Brain microvascular endothelial cell (primary cell): ENCODE measurements around the gene CHST6.

Experiments
- DNase-seq: peaks from one replicate; pipeline ENCODE4 v3.0.0-alpha.2; 2020
- H3K27ac ChIP-seq: fragments of 250-450 bp; sonication (Bioruptor Pico); 2 replicates; pipeline ENCODE4 v1.5.1; 2020; ENCODE audit warnings: mild to moderate bottlenecking, moderate library complexity
- H3K27me3 ChIP-seq: fragments of 250-450 bp; sonication (Bioruptor Pico); replicated peaks from 2 replicates; pipeline ENCODE4 v1.5.1; 2020; ENCODE audit warnings: mild to moderate bottlenecking
- H3K36me3 ChIP-seq: fragments of 250-450 bp; sonication (Bioruptor Pico); replicated peaks from 2 replicates; pipeline ENCODE4 v1.5.1; 2020; ENCODE audit warnings: mild to moderate bottlenecking
- H3K4me3 ChIP-seq: 2 replicates; pipeline ENCODE4 v1.5.1; 2011; ENCODE audit warnings: low read depth, mild to moderate bottlenecking, control low read depth, low read length, moderate library complexity
- in situ Hi-C: cut with HindIII; loops from 2 replicates; pipeline ENCODE4 v1.10.0; 2017; ENCODE audit warnings: low sequenced_read_pairs, low pct_ligation_motif_present
- TF ChIP-seq, protein P1 (sequence below): IDR thresholded peaks from 2 replicates; pipeline ENCODE4 v1.5.1; 2011; ENCODE audit warnings: low read depth, mild to moderate bottlenecking, moderate library complexity, low read length, control low read depth, inconsistent platforms; ENCODE audit errors: missing control alignments

The CHST6 gene

DNA sequence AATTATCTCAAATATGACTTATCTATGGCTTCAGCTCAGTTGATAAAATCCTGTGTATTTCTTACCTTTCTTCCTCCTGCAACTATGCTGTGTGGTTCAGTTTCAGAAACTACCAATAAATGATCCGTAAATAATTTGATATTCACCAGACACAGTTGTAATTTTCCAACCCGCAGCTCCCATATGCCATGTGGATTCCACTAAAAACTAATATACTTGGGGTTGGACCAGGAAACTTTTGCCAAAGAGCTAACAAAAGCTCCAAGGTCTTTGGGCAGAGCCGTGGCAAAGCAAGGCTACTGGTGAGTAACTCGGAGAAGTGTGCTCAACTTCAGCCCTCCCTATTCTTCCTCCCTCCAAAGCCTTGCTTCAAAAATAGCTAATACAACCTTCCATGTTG, 2.3 kb upstream of the CHST6 start:
- in situ Hi-C loops: no loop called here
- Histone ChIP-seq H3K4me3 (no peak overlapping the region), H3K36me3 (no peaks in the 10 kb centered on the region), H3K27me3 (no peaks in the 10 kb centered on the region), H3K27ac (no peak overlapping the region)
- no peak for DNase-seq
- TF ChIP-seq, protein P1, sequence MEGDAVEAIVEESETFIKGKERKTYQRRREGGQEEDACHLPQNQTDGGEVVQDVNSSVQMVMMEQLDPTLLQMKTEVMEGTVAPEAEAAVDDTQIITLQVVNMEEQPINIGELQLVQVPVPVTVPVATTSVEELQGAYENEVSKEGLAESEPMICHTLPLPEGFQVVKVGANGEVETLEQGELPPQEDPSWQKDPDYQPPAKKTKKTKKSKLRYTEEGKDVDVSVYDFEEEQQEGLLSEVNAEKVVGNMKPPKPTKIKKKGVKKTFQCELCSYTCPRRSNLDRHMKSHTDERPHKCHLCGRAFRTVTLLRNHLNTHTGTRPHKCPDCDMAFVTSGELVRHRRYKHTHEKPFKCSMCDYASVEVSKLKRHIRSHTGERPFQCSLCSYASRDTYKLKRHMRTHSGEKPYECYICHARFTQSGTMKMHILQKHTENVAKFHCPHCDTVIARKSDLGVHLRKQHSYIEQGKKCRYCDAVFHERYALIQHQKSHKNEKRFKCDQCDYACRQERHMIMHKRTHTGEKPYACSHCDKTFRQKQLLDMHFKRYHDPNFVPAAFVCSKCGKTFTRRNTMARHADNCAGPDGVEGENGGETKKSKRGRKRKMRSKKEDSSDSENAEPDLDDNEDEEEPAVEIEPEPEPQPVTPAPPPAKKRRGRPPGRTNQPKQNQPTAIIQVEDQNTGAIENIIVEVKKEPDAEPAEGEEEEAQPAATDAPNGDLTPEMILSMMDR: no peak

DNA sequence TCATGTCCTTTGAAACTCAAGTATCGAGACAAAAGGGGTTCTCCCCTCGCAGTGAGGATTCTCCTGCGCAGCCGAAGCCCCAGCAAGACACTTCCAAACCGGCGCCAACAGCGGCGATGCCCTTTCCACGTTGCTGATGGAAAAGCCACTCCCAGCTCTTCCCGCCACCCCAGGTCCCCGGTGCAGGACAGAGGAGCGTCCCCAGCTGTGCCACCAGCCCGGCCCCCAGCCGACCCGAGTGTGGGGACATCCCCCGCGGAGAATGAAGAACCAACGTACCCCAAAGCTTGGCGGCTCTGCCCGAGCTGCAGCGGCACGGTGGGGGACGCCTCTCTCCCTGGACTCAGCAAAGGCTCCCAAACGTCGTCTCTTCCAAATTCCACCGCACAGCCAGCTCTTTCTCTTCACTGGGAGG, 573 bp downstream of the CHST6 start:
- TF ChIP-seq, protein P1: no peak
- in situ Hi-C loops: no loop called here
- DNase-seq: no peak
- no peak overlapping the region for H3K27ac ChIP-seq
- no peaks in the 10 kb centered on the region for H3K27me3 ChIP-seq
- no peaks in the 10 kb centered on the region for H3K36me3 ChIP-seq
- H3K4me3 ChIP-seq: peak overlapping the region; percentile 60

DNA sequence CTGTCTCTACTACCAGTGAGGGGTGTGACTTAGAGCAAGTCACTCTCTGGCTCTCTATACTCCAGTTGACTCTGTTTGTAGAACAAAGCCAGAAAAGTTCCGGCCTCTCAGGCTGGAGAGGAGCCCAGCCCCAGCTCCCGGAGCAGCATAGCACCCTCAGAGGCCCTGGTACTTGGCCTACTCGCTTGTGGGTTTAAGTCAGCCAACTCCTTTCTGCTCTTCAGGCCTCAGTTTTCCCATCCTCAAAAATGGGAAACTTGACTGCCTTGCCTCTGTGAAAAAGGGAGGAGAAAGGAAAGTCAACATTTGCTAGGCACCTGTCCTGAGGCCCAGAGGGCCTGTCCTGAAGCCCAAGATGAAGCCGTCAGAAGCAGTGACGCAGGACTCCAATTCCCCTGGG, 1.1 kb downstream of the CHST6 start:
- H3K36me3 ChIP-seq: no peaks in the 10 kb centered on the region
- peak overlapping the region; percentile 60 for H3K4me3 ChIP-seq
- in situ Hi-C loops: no loop called here
- no peaks in the 10 kb centered on the region for H3K27me3 ChIP-seq
- TF ChIP-seq, protein P1: no peak
- H3K27ac ChIP-seq: no peak overlapping the region
- no peak for DNase-seq

DNA sequence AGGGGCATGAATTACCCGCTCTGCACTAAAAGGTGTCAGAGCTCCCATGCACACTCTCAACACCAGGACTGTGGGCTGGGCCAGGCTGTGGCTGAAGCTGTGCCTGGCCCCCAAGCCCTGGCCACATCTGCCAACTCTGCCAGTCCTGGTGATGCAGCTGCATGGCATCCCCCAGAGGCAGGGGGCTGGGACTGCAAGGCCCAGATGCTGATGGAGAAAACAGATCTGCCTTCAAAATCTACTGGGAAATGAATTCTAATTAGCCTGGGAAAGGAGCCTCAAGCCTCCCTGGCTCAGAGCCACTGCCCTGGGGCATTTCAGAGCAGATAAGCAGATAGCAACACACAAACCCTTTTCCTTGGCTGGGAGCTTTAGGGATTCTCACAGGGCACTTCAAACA, 3.4 kb downstream of the CHST6 start:
- in situ Hi-C loops: no loop called here
- Histone ChIP-seq H3K27ac (no peak overlapping the region), H3K27me3 (no peaks in the 10 kb centered on the region), H3K4me3 (no peak overlapping the region), H3K36me3 (no peaks in the 10 kb centered on the region)
- TF ChIP-seq, protein P1: peak; percentile 32
- DNase-seq: no peak

GRCh38 chr16:75488322-75488721, 6.9 kb downstream of the CHST6 start:
- Histone ChIP-seq H3K36me3 (no peaks in the 10 kb centered on the region), H3K27me3 (no peaks in the 10 kb centered on the region), H3K4me3 (no peak overlapping the region), H3K27ac (no peak overlapping the region)
- in situ Hi-C loops: no loop called here
- TF ChIP-seq, protein P1: no peak
- no peak for DNase-seq

GRCh38 chr16:75486676-75487313, 8.4 kb downstream of the CHST6 start:
- no peak for DNase-seq
- no peak overlapping the region for H3K27ac ChIP-seq
- H3K27me3 ChIP-seq: no peaks in the 10 kb centered on the region
- TF ChIP-seq, protein P1: no peak
- H3K4me3 ChIP-seq: no peak overlapping the region
- in situ Hi-C loops: no loop called here
- no peaks in the 10 kb centered on the region for H3K36me3 ChIP-seq
